GM23338 (cell line): ENCODE measurements around the gene TTC14.

Experiments
- CREB1 ChIP-seq: fragments of 250-450 bp; sonication (Bioruptor Pico); IDR thresholded peaks from 2 replicates; pipeline ENCODE4 v1.5.0; 2020; ENCODE audit warnings: low read depth, mild to moderate bottlenecking, moderate library complexity
- EZH2 ChIP-seq: fragments of 200-600 bp; sonication (generic); IDR thresholded peaks from one replicate; pipeline ENCODE4 v1.8.0; 2017; ENCODE audit warnings: antibody characterized with exemption, mild to moderate bottlenecking, low read depth; ENCODE audit not compliant: unreplicated experiment
- EZH2phosphoT487 ChIP-seq: fragments of 200-600 bp; sonication (generic); IDR thresholded peaks from one replicate; pipeline ENCODE4 v1.8.1; 2018; ENCODE audit warnings: antibody characterized with exemption; ENCODE audit not compliant: unreplicated experiment
- JUNB ChIP-seq: IDR thresholded peaks from one replicate; pipeline ENCODE4 v1.6.1; 2016; ENCODE audit warnings: antibody characterized with exemption; ENCODE audit not compliant: unreplicated experiment
- NANOG ChIP-seq: IDR thresholded peaks from 2 replicates; pipeline ENCODE4 v1.6.1; 2016; ENCODE audit warnings: antibody characterized with exemption, borderline replicate concordance
- POLR2AphosphoS5 ChIP-seq: IDR thresholded peaks from 2 replicates; pipeline ENCODE4 v1.6.1; 2016; ENCODE audit warnings: antibody characterized with exemption, low read depth
- REST ChIP-seq: IDR thresholded peaks from one replicate; pipeline ENCODE4 v1.6.1; 2018; ENCODE audit warnings: antibody characterized with exemption; ENCODE audit not compliant: unreplicated experiment
- STAT1 ChIP-seq: IDR thresholded peaks from one replicate; pipeline ENCODE4 v1.6.1; 2016; ENCODE audit warnings: antibody characterized with exemption; ENCODE audit not compliant: unreplicated experiment
- ZNF331 ChIP-seq: fragments of 250-450 bp; sonication (Bioruptor Pico); IDR thresholded peaks from 2 replicates; pipeline ENCODE4 v1.5.0; 2020; ENCODE audit warnings: low read depth, mild to moderate bottlenecking, moderate library complexity
- TF ChIP-seq, protein P1 (sequence below), 2 experiments: fragments of 200-600 bp in 1 of 2; sonication (generic) in 1 of 2; conservative IDR thresholded peaks; 2 replicates each; pipeline versions ENCODE4 v1.5.1 to v1.6.1; 2016 to 2017; ENCODE audit warnings: antibody characterized with exemption in 2 of 2, low read depth in 2 of 2, mild to moderate bottlenecking in 2 of 2, moderate library complexity in 1 of 2
- TF ChIP-seq, protein P2 (sequence below): IDR thresholded peaks from 2 replicates; pipeline ENCODE4 v1.6.1; 2016; ENCODE audit warnings: antibody characterized with exemption

DNA sequence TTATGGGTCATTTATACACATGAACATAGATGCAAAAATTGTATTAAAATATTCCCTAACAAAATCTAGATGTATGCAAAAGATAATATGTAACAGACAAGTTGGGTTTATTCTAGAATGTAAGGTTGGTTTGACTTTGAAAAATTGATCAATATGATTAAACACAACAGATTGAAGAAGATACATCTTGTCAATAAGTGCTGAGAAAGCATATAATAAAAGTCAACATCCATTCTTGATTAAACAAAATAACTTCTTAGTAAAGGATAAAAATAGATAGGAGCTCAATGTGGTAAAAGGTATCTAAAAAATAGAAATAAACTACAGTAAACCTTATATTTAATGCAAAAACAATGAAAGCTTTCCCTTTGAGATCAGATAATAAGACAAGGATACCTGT is 39.0 kb downstream of the TTC14 start:
- TF ChIP-seq, protein P1, sequence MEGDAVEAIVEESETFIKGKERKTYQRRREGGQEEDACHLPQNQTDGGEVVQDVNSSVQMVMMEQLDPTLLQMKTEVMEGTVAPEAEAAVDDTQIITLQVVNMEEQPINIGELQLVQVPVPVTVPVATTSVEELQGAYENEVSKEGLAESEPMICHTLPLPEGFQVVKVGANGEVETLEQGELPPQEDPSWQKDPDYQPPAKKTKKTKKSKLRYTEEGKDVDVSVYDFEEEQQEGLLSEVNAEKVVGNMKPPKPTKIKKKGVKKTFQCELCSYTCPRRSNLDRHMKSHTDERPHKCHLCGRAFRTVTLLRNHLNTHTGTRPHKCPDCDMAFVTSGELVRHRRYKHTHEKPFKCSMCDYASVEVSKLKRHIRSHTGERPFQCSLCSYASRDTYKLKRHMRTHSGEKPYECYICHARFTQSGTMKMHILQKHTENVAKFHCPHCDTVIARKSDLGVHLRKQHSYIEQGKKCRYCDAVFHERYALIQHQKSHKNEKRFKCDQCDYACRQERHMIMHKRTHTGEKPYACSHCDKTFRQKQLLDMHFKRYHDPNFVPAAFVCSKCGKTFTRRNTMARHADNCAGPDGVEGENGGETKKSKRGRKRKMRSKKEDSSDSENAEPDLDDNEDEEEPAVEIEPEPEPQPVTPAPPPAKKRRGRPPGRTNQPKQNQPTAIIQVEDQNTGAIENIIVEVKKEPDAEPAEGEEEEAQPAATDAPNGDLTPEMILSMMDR (conservative IDR thresholded peaks at IDR 0.05; ENCODE audit: low read depth in 2 of 2), result no peak
- TF ChIP-seq EZH2 (no peak), REST (no peak), CREB1 (CRISPR knock-in tag) (no peak), EZH2phosphoT487 (no peak), STAT1 (no peak), JUNB (no peak), POLR2AphosphoS5 (no peak), NANOG (no peak), ZNF331 (CRISPR knock-in tag) (no peak)
- TF ChIP-seq, protein P2, sequence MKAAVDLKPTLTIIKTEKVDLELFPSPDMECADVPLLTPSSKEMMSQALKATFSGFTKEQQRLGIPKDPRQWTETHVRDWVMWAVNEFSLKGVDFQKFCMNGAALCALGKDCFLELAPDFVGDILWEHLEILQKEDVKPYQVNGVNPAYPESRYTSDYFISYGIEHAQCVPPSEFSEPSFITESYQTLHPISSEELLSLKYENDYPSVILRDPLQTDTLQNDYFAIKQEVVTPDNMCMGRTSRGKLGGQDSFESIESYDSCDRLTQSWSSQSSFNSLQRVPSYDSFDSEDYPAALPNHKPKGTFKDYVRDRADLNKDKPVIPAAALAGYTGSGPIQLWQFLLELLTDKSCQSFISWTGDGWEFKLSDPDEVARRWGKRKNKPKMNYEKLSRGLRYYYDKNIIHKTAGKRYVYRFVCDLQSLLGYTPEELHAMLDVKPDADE, result no peak
